Peyer's patch (tissue), 4 donors: Measurements from ENCODE around the gene EPG5.

Experiments used
- CTCF ChIP-seq, 6 experiments: fragments of 450-650 bp in 4 of 6; fragments of 200-600 bp in 2 of 6; sonication (generic) in 1 of 6; IDR thresholded peaks; one replicate each; pipeline ENCODE4 v1.5.1; 2017 to 2019; ENCODE audit warnings: antibody characterized with exemption in 6 of 6, mild to moderate bottlenecking in 3 of 6, moderate library complexity in 1 of 6
- POLR2A ChIP-seq, 2 donors: fragments of 450-650 bp; IDR thresholded peaks; one replicate each; pipeline ENCODE4 v1.5.1; 2017; ENCODE audit warnings: antibody characterized with exemption in 2 of 2, mild to moderate bottlenecking in 2 of 2, moderate library complexity in 2 of 2

DNA sequence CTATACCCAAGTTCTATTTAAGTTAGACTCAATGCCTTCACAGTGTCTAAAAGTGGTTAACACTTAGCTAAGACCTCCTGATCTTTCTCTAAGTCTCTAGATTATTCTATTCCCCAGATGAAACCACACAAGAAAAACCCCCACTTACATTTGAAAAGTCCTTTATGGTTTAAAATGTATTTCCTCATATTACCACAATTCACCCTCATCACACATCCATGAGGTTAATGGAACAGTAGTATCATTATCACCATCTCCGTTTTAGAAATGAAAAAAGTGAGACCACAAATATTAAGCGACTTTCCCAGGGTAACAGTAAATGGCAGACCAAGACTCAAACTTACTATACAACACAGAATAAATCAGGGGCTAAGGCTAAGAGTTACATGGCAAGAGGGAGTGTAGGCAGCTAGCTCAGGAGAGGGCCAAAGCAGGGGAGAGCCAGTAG is 28.6 kb downstream of the EPG5 start:
- TF ChIP-seq POLR2A (IDR thresholded peaks at IDR 0.05) (no peak), CTCF (IDR thresholded peaks at IDR 0.05) (no peak)
